HepG2 (cell line): ENCODE measurements around the gene WDR73. TPM values are rescaled to one million over a fixed set of nuclear protein-coding genes. Genes with fewer than 3 reads are reported as not detected.

Experiments used
- PHF20 ChIP-seq: sonication (generic); formaldehyde crosslinking; IDR thresholded peaks from 2 replicates; pipeline ENCODE4 v1.5.0; 2020; ENCODE audit warnings: mild to moderate bottlenecking, missing genetic modification reagents
- ZNF430 ChIP-seq: sonication (generic); formaldehyde crosslinking; IDR thresholded peaks from 2 replicates; pipeline ENCODE4 v1.9.0; 2021; ENCODE audit warnings: mild to moderate bottlenecking, missing genetic modification reagents
- ZNF567 ChIP-seq: sonication (generic); formaldehyde crosslinking; IDR thresholded peaks from 2 replicates; pipeline ENCODE4 v1.8.1; 2023; ENCODE audit warnings: mild to moderate bottlenecking, missing genetic modification reagents, borderline replicate concordance
- ZNF768 ChIP-seq: sonication (generic); formaldehyde crosslinking; IDR thresholded peaks from 2 replicates; pipeline ENCODE4 v1.4.0; 2020; ENCODE audit warnings: missing genetic modification reagents
- polyA plus RNA-seq, 8 experiments: library from polyadenylated mRNA; depleted of rRNA in 3 of 8; stranded (reverse) in 7 of 8; unstranded in 1 of 8; fragments of >200 nt; fragmentation: Illumina TruSeq in 4 of 8; extraction: Trizol in 4 of 8; gene quantifications; 2 replicates each; pipeline versions ENCODE4 v1.2.1 to v1.2.3, GENCODE V29; 2011 to 2016; ENCODE audit warnings: low read depth in 4 of 8, missing spikeins in 1 of 8, mixed read lengths in 1 of 8; ENCODE audit not compliant: insufficient read depth in 1 of 8
- total RNA-seq, 5 experiments: library from RNA; depleted of rRNA; stranded (reverse); fragments of >200 nt; fragmentation: Illumina TruSeq; extraction: Trizol; gene quantifications; 2 replicates each; pipeline ENCODE4 v1.2.3, GENCODE V29; 2016; ENCODE audit warnings: low read depth in 1 of 5
- TF ChIP-seq, protein P1 (sequence below): IDR thresholded peaks from 2 replicates; pipeline ENCODE4 v1.6.1; 2016; ENCODE audit warnings: missing compliant biosample characterization, missing genetic modification reagents, borderline replicate concordance
- TF ChIP-seq, protein P2 (sequence below): sonication (generic); formaldehyde crosslinking; IDR thresholded peaks from 2 replicates; pipeline ENCODE4 v1.4.0; 2020; ENCODE audit warnings: missing genetic modification reagents
- TF ChIP-seq, protein P3 (sequence below): sonication (generic); formaldehyde crosslinking; IDR thresholded peaks from 2 replicates; pipeline ENCODE4 v1.5.0; 2020; ENCODE audit warnings: mild to moderate bottlenecking, low read depth, missing genetic modification reagents, borderline replicate concordance
- TF ChIP-seq, protein P4 (sequence below): sonication (generic); formaldehyde crosslinking; IDR thresholded peaks from 2 replicates; pipeline ENCODE4 v1.8.1; 2023; ENCODE audit warnings: mild to moderate bottlenecking, moderate library complexity, missing genetic modification reagents

The WDR73 gene
- total and polyA plus RNA-seq, 2 of the 13 experiments (the other 11 are each of a cell fraction or from before 2014, with no cell fraction given) = 20.0 to 35.5 TPM

DNA sequence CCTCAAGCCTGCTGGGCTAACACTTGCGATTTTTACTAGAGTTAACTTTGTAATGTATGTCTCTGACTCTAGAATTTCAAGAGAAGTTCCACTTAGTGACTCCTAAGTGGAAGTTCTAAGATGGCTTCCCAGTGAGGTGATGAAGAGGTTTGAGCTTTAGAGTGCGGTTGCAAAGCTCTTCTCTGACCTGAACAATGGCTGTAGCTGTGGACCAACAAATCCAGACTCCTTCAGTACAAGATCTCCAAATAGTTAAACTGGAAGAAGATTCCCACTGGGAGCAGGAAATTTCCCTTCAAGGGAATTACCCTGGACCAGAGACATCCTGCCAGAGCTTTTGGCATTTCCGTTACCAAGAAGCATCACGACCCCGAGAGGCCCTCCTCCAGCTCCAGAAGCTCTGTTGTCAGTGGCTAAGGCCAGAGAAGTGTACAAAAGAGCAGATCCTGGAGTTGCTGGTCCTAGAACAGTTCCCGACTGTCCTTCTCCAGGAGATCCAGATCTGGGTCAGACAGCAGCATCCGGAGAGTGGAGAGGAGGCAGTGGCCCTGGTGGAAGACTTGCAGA lies 22.3 kb downstream of the WDR73 start (continued):
- TF ChIP-seq, protein P1, sequence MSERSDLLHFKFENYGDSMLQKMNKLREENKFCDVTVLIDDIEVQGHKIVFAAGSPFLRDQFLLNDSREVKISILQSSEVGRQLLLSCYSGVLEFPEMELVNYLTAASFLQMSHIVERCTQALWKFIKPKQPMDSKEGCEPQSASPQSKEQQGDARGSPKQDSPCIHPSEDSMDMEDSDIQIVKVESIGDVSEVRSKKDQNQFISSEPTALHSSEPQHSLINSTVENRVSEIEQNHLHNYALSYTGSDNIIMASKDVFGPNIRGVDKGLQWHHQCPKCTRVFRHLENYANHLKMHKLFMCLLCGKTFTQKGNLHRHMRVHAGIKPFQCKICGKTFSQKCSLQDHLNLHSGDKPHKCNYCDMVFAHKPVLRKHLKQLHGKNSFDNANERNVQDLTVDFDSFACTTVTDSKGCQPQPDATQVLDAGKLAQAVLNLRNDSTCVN (CRISPR knock-in tag) = peak; percentile 91
- TF ChIP-seq, protein P2, sequence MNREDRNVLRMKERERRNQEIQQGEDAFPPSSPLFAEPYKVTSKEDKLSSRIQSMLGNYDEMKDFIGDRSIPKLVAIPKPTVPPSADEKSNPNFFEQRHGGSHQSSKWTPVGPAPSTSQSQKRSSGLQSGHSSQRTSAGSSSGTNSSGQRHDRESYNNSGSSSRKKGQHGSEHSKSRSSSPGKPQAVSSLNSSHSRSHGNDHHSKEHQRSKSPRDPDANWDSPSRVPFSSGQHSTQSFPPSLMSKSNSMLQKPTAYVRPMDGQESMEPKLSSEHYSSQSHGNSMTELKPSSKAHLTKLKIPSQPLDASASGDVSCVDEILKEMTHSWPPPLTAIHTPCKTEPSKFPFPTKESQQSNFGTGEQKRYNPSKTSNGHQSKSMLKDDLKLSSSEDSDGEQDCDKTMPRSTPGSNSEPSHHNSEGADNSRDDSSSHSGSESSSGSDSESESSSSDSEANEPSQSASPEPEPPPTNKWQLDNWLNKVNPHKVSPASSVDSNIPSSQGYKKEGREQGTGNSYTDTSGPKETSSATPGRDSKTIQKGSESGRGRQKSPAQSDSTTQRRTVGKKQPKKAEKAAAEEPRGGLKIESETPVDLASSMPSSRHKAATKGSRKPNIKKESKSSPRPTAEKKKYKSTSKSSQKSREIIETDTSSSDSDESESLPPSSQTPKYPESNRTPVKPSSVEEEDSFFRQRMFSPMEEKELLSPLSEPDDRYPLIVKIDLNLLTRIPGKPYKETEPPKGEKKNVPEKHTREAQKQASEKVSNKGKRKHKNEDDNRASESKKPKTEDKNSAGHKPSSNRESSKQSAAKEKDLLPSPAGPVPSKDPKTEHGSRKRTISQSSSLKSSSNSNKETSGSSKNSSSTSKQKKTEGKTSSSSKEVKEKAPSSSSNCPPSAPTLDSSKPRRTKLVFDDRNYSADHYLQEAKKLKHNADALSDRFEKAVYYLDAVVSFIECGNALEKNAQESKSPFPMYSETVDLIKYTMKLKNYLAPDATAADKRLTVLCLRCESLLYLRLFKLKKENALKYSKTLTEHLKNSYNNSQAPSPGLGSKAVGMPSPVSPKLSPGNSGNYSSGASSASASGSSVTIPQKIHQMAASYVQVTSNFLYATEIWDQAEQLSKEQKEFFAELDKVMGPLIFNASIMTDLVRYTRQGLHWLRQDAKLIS (CRISPR knock-in tag) = 0 out of 2 replicates have a peak, but pooled peaks have one; percentile 18
- TF ChIP-seq ZNF430 (CRISPR knock-in tag) = 0 out of 2 replicates have a peak, but pooled peaks have one; percentile 27
- TF ChIP-seq ZNF567 (CRISPR knock-in tag) = 0 out of 2 replicates have a peak, but pooled peaks have one; percentile 18
- TF ChIP-seq, protein P3, sequence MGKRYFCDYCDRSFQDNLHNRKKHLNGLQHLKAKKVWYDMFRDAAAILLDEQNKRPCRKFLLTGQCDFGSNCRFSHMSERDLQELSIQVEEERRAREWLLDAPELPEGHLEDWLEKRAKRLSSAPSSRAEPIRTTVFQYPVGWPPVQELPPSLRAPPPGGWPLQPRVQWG (CRISPR knock-in tag) = no peak
- TF ChIP-seq PHF20 = 0 out of 2 replicates have a peak, but pooled peaks have one; percentile 6
- TF ChIP-seq, protein P4, sequence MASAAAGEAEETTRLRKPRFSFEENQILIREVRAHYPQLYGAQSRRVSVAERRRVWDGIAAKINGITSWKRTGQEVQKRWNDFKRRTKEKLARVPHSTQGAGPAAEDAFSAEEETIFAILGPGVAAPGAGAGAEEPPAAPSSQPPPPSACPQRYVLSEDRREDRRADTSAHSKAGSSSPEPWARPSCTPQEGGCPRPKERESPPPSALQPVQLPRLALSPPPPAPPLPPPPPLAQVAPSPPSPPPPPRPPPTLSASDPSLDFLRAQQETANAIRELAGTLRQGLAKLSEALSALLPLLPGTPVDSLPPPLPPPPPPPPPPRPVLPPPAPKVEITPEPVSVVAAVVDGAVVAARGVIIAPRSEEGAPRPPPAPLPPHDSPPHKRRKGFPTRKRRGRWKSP = 0 out of 2 replicates have a peak, but pooled peaks have one; percentile 32
- no peak for TF ChIP-seq ZNF768 (CRISPR knock-in tag)
